HepG2 (cell line): ENCODE measurements around the gene KDM4B. TPM values are rescaled to one million over a fixed set of nuclear protein-coding genes. Genes with fewer than 3 reads are reported as not detected.

ENCODE experiments used
- ATAC-seq: fragments of 200-7000 bp; cut with Tn5 transposase; 3 replicates; pipeline ENCODE4 v1.9.1; 2020; ENCODE audit warnings: mild to moderate bottlenecking, moderate library complexity
- BruUV-seq: library from RNA; stranded (reverse); fragments of 400-500 nt; replicated peaks from 2 replicates; lab custom pipeline; 2021; lab: Mats Ljungman, UMichigan
- CTCF ChIA-PET: fragments of 300-600 bp; formaldehyde crosslinking; extraction: SDS; loops from one replicate; lab custom pipeline; 2021; ENCODE audit warnings: low total read pairs, inconsistent platforms, low intra/inter-chr PET ratio; lab: Yijun Ruan, JAX
- POLR2A ChIA-PET: fragments of 350-600 bp; sonication (Branson Sonifier 250); formaldehyde crosslinking; loops from one replicate; lab custom pipeline; 2020; ENCODE audit warnings: antibody characterized with exemption, inconsistent platforms; lab: Yijun Ruan, JAX
- DNase-seq: peaks from one replicate; pipeline ENCODE4 v3.0.0-alpha.2; 2015; ENCODE audit warnings: low spot score
- FAIRE-seq: peaks from 3 replicates; lab custom pipeline; 2011; peaks lifted over from hg19 to GRCh38; lab: Jason Lieb, UNC
- H2AFZ ChIP-seq: one replicate; pipeline ENCODE4 v1.6.1; 2011; ENCODE audit warnings: low read length, inconsistent platforms
- H3K27ac ChIP-seq: fragments of 300-600 bp; 3 replicates; pipeline ENCODE4 v1.8.0; 2011; ENCODE audit warnings: mixed run types, mild to moderate bottlenecking, mixed read lengths, low read length, inconsistent platforms; ENCODE audit not compliant: insufficient read depth; ENCODE audit errors: extremely low read length
- H3K27me3 ChIP-seq, 2 experiments: fragments of 200-600 bp in 1 of 2; 2 replicates in 1 of 2; 3 replicates in 1 of 2; pipeline versions ENCODE4 v1.6.0 to v1.8.0; 2011; ENCODE audit warnings: low read length in 2 of 2, mild to moderate bottlenecking in 2 of 2, moderate library complexity in 2 of 2, inconsistent platforms in 1 of 2; ENCODE audit not compliant: insufficient read depth in 2 of 2, control insufficient read depth in 1 of 2
- H3K36me3 ChIP-seq, 2 experiments: fragments of 200-600 bp in 1 of 2; replicated peaks in 1 of 2; 2 replicates in 1 of 2; 3 replicates in 1 of 2; pipeline versions ENCODE4 v1.5.1 to v1.8.0; 2011; ENCODE audit warnings: low read length in 2 of 2, inconsistent platforms in 1 of 2; ENCODE audit not compliant: insufficient read depth in 2 of 2, control insufficient read depth in 1 of 2
- H3K4me1 ChIP-seq: 2 replicates; pipeline ENCODE4 v1.5.1; 2012; ENCODE audit warnings: low read length, inconsistent platforms; ENCODE audit not compliant: insufficient read depth
- H3K4me2 ChIP-seq: 2 replicates; pipeline ENCODE4 v1.6.0; 2011; ENCODE audit warnings: low read depth, low read length, inconsistent platforms
- H3K4me3 ChIP-seq, 3 experiments: fragments of 200-600 bp in 1 of 3; sonication (generic), shearing (Covaris generic) in 1 of 3; replicated peaks in 1 of 3; 2 replicates each; pipeline ENCODE4 v1.5.1; 2011 to 2016; ENCODE audit warnings: low read length in 3 of 3, inconsistent platforms in 2 of 3, low read depth in 2 of 3, mild to moderate bottlenecking in 2 of 3, control low read depth in 1 of 3, mixed read lengths in 1 of 3; ENCODE audit not compliant: insufficient read depth in 1 of 3
- H3K79me2 ChIP-seq: one replicate; pipeline ENCODE4 v1.6.1; 2011; ENCODE audit warnings: low read length, inconsistent platforms; ENCODE audit not compliant: insufficient read depth
- H3K9ac ChIP-seq: 2 replicates; pipeline ENCODE4 v1.6.0; 2011; ENCODE audit warnings: mild to moderate bottlenecking, low read depth, low read length, inconsistent platforms; ENCODE audit not compliant: insufficient read depth
- H3K9me3 ChIP-seq: 2 replicates; pipeline ENCODE4 v1.5.1; 2012; ENCODE audit warnings: mild to moderate bottlenecking, low read length
- H4K20me1 ChIP-seq: 2 replicates; pipeline ENCODE4 v1.6.0; 2011; ENCODE audit warnings: inconsistent platforms, mild to moderate bottlenecking, low read length, moderate library complexity; ENCODE audit not compliant: insufficient read depth
- KAT8 ChIP-seq: IDR thresholded peaks from 2 replicates; pipeline ENCODE4 v1.6.1; 2016; ENCODE audit warnings: missing genetic modification reagents, missing compliant biosample characterization
- MYC ChIP-seq: sonication (generic); formaldehyde crosslinking; IDR thresholded peaks from 2 replicates; pipeline ENCODE4 v1.9.0; 2021; ENCODE audit warnings: missing genetic modification reagents, borderline replicate concordance
- NR2F6 ChIP-seq, 2 experiments: IDR thresholded peaks; 2 replicates each; pipeline ENCODE4 v1.6.1; 2016; ENCODE audit warnings: antibody characterized with exemption in 1 of 2, mild to moderate bottlenecking in 1 of 2
- RBFOX2 ChIP-seq: fragments of 200-400 bp; formaldehyde crosslinking; IDR thresholded peaks from 2 replicates; pipeline ENCODE4 v1.6.1; 2017; ENCODE audit warnings: low read depth, mild to moderate bottlenecking, low read length
- RELA ChIP-seq: sonication (generic); formaldehyde crosslinking; IDR thresholded peaks from 2 replicates; pipeline ENCODE4 v1.4.0; 2020; ENCODE audit warnings: missing genetic modification reagents
- SNAI1 ChIP-seq: sonication (generic); formaldehyde crosslinking; IDR thresholded peaks from 2 replicates; pipeline ENCODE4 v1.5.0; 2020; ENCODE audit warnings: mild to moderate bottlenecking, missing genetic modification reagents, borderline replicate concordance
- ZMYM4 ChIP-seq: sonication (generic); formaldehyde crosslinking; IDR thresholded peaks from 2 replicates; pipeline ENCODE4 v1.8.1; 2023; ENCODE audit warnings: mild to moderate bottlenecking, missing genetic modification reagents
- ZNF230 ChIP-seq: sonication (generic); formaldehyde crosslinking; IDR thresholded peaks from 2 replicates; pipeline ENCODE4 v1.4.0; 2020; ENCODE audit warnings: mild to moderate bottlenecking, missing genetic modification reagents
- ZNF282 ChIP-seq: fragments of 450-650 bp; IDR thresholded peaks from 2 replicates; pipeline ENCODE4 v1.6.1; 2018; ENCODE audit not compliant: partially characterized antibody
- WGBS: methylation state at CpG from one replicate; pipeline ENCODE4 v1.1.6; 2017; ENCODE audit warnings: low lambda C conversion rate; 5-methylcytosine and 5-hydroxymethylcytosine counted together
- in situ Hi-C: cut with HindIII; loops from 2 replicates; pipeline ENCODE4 v1.10.0; 2017; ENCODE audit warnings: low pct_unique_long_range_greater_than_20kb; ENCODE audit not compliant: extremely low pct_ligation_motif_present
- intact Hi-C: fragments of 100-400 bp; cut with micrococcal nuclease; formaldehyde crosslinking; loops from one replicate; pipeline ENCODE4 v1.10.0; 2022; ENCODE audit not compliant: unreplicated experiment
- polyA plus RNA-seq, 8 experiments: library from polyadenylated mRNA; depleted of rRNA in 3 of 8; stranded (reverse) in 7 of 8; unstranded in 1 of 8; fragments of >200 nt; fragmentation: Illumina TruSeq in 4 of 8; extraction: Trizol in 4 of 8; gene quantifications; 2 replicates each; pipeline versions ENCODE4 v1.2.1 to v1.2.3, GENCODE V29; 2011 to 2016; ENCODE audit warnings: low read depth in 4 of 8, missing spikeins in 1 of 8, mixed read lengths in 1 of 8; ENCODE audit not compliant: insufficient read depth in 1 of 8
- total RNA-seq, 5 experiments: library from RNA; depleted of rRNA; stranded (reverse); fragments of >200 nt; fragmentation: Illumina TruSeq; extraction: Trizol; gene quantifications; 2 replicates each; pipeline ENCODE4 v1.2.3, GENCODE V29; 2016; ENCODE audit warnings: low read depth in 1 of 5
- TF ChIP-seq, protein P1 (sequence below): IDR thresholded peaks from 2 replicates; pipeline ENCODE4 v1.6.1; 2012; ENCODE audit warnings: low read depth, low read length, improper control_type of control experiment
- TF ChIP-seq, protein P2 (sequence below): sonication (generic); formaldehyde crosslinking; IDR thresholded peaks from 2 replicates; pipeline ENCODE4 v1.5.1; 2020; ENCODE audit warnings: mild to moderate bottlenecking, missing genetic modification reagents, moderate library complexity

The KDM4B gene
- total and polyA plus RNA-seq, 2 of the 13 experiments (the other 11 are each of a cell fraction or from before 2014, with no cell fraction given) = 4.9 to 14.6 TPM

DNA sequence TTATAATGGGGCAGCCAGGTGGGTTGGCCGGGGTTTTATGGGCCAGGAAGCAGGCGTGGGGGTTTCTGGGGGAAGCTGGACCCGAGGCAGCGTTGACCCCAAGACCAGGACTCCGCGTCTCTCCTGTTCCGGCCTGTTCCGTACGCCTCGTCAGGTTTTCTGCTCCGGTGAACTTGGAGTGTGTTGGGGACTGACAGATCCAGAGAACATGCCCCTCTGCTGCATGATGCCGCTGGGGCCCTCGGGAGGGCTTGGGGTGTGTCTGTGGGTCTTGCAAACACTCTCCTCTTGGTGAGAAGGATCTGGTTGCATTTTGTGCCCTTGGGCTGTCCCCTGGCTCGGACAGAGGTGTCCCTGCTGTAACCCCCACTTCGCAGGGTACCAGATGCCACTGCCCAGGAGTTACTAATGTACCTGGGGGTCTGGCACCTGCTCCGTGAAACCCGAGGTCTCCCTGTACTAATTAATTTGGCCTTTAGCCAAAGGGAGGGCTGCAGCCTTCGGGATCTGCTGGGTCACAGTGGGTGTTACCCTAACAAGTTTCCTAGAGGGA lies 15.6 kb downstream of the KDM4B start:
- Histone ChIP-seq H3K4me1 (no peaks in the 10 kb centered on the region), H3K4me2 (no peak overlapping the region), H3K27ac (no peak overlapping the region)
- WGBS = 93% methylated on average over 18 of the region's 18 CpGs
- TF ChIP-seq RELA (CRISPR knock-in tag) = no peak
- no peak for TF ChIP-seq MYC (CRISPR knock-in tag)
- no peak for TF ChIP-seq ZNF282
- no peak for TF ChIP-seq ZMYM4 (CRISPR knock-in tag)
- TF ChIP-seq KAT8 (CRISPR knock-in tag) = no peak
- TF ChIP-seq ZNF230 (CRISPR knock-in tag) = no peak
- TF ChIP-seq, all 625 proteins: peak for 0
- no peak overlapping the region for H2AFZ ChIP-seq
- DNase-seq = no peak
- BruUV-seq = no TSS peak
- ATAC-seq = no peak
- FAIRE-seq = no peak
- H4K20me1 ChIP-seq = peaks cover 52% of the 10 kb centered on the region
- intact Hi-C loops = no loop called here
- no peak overlapping the region for H3K9ac ChIP-seq
- no peak overlapping the region for H3K4me3 ChIP-seq
- peaks cover 4 to 6% of the 10 kb centered on the region in 2 experiments; a peak in 3 of 5 replicates for H3K36me3 ChIP-seq
- no peaks in the 10 kb centered on the region for H3K9me3 ChIP-seq
- ChIA-PET POLR2A (no interaction called here), CTCF (no interaction called here)
- no peaks in the 10 kb centered on the region for H3K27me3 ChIP-seq
- H3K79me2 ChIP-seq = peaks cover 56% of the 10 kb centered on the region
- in situ Hi-C loops = no loop called here

DNA sequence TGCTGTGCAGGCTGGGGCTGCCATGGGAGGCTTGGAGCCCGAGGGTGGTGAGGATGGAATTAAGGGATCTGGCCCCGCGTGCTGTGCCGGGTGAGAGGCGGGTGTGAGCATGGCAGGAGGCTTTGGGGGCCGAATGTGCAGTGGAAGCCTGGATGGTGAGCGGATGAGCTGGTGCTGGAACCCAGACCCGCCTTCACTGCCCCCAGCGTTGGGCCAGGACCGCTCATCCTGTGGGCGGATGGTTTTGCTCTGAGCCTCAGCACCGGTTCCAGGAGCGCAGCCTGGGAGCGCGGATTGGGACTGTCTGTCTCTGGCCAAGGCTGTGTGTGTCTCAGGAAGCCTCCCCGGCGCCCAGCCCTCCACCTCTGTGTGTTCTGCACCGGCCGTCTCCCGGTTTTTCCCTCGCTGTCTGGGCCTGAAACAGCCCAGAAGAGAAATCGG lies 16.7 kb downstream of the KDM4B start:
- peaks cover 4 to 6% of the 10 kb centered on the region in 2 experiments; a peak in 3 of 5 replicates for H3K36me3 ChIP-seq
- DNase-seq (no peak), FAIRE-seq (no peak)
- in situ Hi-C loops = no loop called here
- CTCF ChIA-PET = no interaction called here
- H4K20me1 ChIP-seq = peaks cover 52% of the 10 kb centered on the region
- WGBS = 93% methylated on average over 14 of the region's 22 CpGs
- intact Hi-C loops = no loop called here
- H3K9ac ChIP-seq = no peak overlapping the region
- no peak overlapping the region for H3K4me2 ChIP-seq
- no TSS peak for BruUV-seq
- POLR2A ChIA-PET = no interaction called here
- H2AFZ ChIP-seq = no peak overlapping the region
- no peaks in the 10 kb centered on the region for H3K4me1 ChIP-seq
- TF ChIP-seq, protein P1, sequence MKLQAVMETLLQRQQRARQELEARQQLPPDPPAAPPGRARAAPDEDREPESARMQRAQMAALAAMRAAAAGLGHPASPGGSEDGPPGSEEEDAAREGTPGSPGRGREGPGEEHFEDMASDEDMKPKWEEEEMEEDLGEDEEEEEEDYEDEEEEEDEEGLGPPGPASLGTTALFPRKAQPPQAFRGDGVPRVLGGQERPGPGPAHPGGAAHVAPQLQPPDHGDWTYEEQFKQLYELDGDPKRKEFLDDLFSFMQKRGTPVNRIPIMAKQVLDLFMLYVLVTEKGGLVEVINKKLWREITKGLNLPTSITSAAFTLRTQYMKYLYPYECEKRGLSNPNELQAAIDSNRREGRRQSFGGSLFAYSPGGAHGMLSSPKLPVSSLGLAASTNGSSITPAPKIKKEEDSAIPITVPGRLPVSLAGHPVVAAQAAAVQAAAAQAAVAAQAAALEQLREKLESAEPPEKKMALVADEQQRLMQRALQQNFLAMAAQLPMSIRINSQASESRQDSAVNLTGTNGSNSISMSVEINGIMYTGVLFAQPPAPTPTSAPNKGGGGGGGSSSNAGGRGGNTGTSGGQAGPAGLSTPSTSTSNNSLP = no peak
- no peak for TF ChIP-seq SNAI1 (CRISPR knock-in tag)
- TF ChIP-seq RBFOX2 = 0 out of 2 replicates have a peak, but pooled peaks have one; percentile 27
- TF ChIP-seq NR2F6 (IDR thresholded peaks at IDR 0.05) = no peak
- TF ChIP-seq NR2F6 (CRISPR knock-in tag; IDR thresholded peaks at IDR 0.05) = no peak
- TF ChIP-seq, protein P2, sequence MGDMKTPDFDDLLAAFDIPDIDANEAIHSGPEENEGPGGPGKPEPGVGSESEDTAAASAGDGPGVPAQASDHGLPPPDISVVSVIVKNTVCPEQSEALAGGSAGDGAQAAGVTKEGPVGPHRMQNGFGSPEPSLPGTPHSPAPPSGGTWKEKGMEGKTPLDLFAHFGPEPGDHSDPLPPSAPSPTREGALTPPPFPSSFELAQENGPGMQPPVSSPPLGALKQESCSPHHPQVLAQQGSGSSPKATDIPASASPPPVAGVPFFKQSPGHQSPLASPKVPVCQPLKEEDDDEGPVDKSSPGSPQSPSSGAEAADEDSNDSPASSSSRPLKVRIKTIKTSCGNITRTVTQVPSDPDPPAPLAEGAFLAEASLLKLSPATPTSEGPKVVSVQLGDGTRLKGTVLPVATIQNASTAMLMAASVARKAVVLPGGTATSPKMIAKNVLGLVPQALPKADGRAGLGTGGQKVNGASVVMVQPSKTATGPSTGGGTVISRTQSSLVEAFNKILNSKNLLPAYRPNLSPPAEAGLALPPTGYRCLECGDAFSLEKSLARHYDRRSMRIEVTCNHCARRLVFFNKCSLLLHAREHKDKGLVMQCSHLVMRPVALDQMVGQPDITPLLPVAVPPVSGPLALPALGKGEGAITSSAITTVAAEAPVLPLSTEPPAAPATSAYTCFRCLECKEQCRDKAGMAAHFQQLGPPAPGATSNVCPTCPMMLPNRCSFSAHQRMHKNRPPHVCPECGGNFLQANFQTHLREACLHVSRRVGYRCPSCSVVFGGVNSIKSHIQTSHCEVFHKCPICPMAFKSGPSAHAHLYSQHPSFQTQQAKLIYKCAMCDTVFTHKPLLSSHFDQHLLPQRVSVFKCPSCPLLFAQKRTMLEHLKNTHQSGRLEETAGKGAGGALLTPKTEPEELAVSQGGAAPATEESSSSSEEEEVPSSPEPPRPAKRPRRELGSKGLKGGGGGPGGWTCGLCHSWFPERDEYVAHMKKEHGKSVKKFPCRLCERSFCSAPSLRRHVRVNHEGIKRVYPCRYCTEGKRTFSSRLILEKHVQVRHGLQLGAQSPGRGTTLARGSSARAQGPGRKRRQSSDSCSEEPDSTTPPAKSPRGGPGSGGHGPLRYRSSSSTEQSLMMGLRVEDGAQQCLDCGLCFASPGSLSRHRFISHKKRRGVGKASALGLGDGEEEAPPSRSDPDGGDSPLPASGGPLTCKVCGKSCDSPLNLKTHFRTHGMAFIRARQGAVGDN (CRISPR knock-in tag) = peak; percentile 12; the same call in 1 of the 2 replicates
- TF ChIP-seq, all 625 proteins: peak for 2
- no peaks in the 10 kb centered on the region for H3K27me3 ChIP-seq
- H3K9me3 ChIP-seq = no peaks in the 10 kb centered on the region
- ATAC-seq = no peak
- H3K79me2 ChIP-seq = peaks cover 61% of the 10 kb centered on the region
- H3K27ac ChIP-seq = no peak overlapping the region
- no peak overlapping the region for H3K4me3 ChIP-seq
